B cell (primary cell): ENCODE measurements around the gene ZDHHC12.

Experiments used
- EZH2 ChIP-seq: IDR thresholded peaks from 2 replicates; pipeline ENCODE4 v1.6.1; 2012; ENCODE audit warnings: borderline replicate concordance, low read depth, mild to moderate bottlenecking, moderate library complexity, low read length; ENCODE audit not compliant: insufficient read depth, poor library complexity, severe bottlenecking
- TF ChIP-seq, protein P1 (sequence below): fragments of 200-600 bp; IDR thresholded peaks from one replicate; pipeline ENCODE4 v1.8.0; 2022; ENCODE audit warnings: antibody characterized with exemption, mild to moderate bottlenecking

DNA sequence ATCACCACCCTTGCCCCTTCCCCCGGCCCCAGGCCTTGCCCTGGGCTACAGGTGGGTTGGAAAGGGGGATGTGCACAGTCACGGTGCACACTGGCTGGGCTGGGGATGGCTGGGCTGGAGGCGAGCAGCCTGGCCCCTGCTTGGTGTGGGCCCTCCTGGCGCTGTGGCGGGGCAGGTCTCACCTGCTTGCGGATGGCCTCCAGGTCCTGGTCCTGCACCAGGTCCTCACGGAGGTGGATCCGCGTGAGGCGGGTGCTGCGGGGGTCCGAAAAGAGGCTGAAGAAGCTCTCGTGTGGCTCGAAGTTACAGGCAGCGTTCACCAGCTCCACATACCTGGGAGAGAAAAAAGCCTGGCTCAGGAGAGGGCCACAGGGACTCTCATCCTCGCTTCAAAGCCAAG lies 29.7 kb upstream of the ZDHHC12 start:
- TF ChIP-seq, protein P1, sequence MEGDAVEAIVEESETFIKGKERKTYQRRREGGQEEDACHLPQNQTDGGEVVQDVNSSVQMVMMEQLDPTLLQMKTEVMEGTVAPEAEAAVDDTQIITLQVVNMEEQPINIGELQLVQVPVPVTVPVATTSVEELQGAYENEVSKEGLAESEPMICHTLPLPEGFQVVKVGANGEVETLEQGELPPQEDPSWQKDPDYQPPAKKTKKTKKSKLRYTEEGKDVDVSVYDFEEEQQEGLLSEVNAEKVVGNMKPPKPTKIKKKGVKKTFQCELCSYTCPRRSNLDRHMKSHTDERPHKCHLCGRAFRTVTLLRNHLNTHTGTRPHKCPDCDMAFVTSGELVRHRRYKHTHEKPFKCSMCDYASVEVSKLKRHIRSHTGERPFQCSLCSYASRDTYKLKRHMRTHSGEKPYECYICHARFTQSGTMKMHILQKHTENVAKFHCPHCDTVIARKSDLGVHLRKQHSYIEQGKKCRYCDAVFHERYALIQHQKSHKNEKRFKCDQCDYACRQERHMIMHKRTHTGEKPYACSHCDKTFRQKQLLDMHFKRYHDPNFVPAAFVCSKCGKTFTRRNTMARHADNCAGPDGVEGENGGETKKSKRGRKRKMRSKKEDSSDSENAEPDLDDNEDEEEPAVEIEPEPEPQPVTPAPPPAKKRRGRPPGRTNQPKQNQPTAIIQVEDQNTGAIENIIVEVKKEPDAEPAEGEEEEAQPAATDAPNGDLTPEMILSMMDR, result no peak
- TF ChIP-seq EZH2, result no peak
